Measurements from ENCODE around the gene SAT1.

GRCh38 chrX:23782863-23783588, at the start of gene SAT1:
- TF ChIP-seq, protein P1, sequence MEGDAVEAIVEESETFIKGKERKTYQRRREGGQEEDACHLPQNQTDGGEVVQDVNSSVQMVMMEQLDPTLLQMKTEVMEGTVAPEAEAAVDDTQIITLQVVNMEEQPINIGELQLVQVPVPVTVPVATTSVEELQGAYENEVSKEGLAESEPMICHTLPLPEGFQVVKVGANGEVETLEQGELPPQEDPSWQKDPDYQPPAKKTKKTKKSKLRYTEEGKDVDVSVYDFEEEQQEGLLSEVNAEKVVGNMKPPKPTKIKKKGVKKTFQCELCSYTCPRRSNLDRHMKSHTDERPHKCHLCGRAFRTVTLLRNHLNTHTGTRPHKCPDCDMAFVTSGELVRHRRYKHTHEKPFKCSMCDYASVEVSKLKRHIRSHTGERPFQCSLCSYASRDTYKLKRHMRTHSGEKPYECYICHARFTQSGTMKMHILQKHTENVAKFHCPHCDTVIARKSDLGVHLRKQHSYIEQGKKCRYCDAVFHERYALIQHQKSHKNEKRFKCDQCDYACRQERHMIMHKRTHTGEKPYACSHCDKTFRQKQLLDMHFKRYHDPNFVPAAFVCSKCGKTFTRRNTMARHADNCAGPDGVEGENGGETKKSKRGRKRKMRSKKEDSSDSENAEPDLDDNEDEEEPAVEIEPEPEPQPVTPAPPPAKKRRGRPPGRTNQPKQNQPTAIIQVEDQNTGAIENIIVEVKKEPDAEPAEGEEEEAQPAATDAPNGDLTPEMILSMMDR (conservative IDR thresholded peaks at IDR 0.05 in 1 of 2, IDR thresholded peaks at IDR 0.05 in 1 of 2; ENCODE audit: low read depth in 1 of 2, low read length in 2 of 2): peak; percentile 54 to 64
- no peak for TF ChIP-seq EZH2 (IDR thresholded peaks at IDR 0.05; ENCODE audit: low read length, missing control alignments)

All from fibroblast of lung (primary cell).